Esophagus (tissue), 2 donors: ENCODE data around the gene TSPAN3. TPM values are rescaled to one million over a fixed set of nuclear protein-coding genes. Genes with fewer than 3 reads are reported as not detected.

ENCODE experiments used
- H3K27ac ChIP-seq, 2 donors: one replicate each; pipeline ENCODE4 v1.5.1; 2013; ENCODE audit warnings: low read depth in 2 of 2, mild to moderate bottlenecking in 2 of 2, inconsistent platforms in 1 of 2, low read length in 1 of 2, moderate library complexity in 1 of 2
- H3K27me3 ChIP-seq, 2 donors: one replicate each; pipeline ENCODE4 v1.6.1; 2013; ENCODE audit warnings: low read length in 2 of 2, control low read depth in 1 of 2, mild to moderate bottlenecking in 1 of 2; ENCODE audit not compliant: insufficient read depth in 2 of 2, control insufficient read depth in 1 of 2
- H3K36me3 ChIP-seq, 2 donors: one replicate each; pipeline ENCODE4 v1.6.1; 2013; ENCODE audit warnings: low read length in 1 of 2; ENCODE audit not compliant: control insufficient read depth in 2 of 2, insufficient read depth in 2 of 2
- H3K4me1 ChIP-seq, 2 donors: one replicate each; pipeline ENCODE4 v1.6.1; 2013; ENCODE audit warnings: low read length in 1 of 2; ENCODE audit not compliant: control insufficient read depth in 2 of 2, insufficient read depth in 2 of 2
- H3K4me3 ChIP-seq, 2 donors: one replicate each; pipeline ENCODE4 v1.5.1; 2013; ENCODE audit warnings: low read length in 2 of 2, mild to moderate bottlenecking in 2 of 2, low read depth in 1 of 2, moderate library complexity in 1 of 2
- H3K9me3 ChIP-seq, 2 donors: one replicate each; pipeline ENCODE4 v1.6.1; 2013; ENCODE audit warnings: mild to moderate bottlenecking in 2 of 2, low read depth in 1 of 2, low read length in 1 of 2, moderate library complexity in 1 of 2; ENCODE audit not compliant: control insufficient read depth in 2 of 2, insufficient read depth in 1 of 2
- WGBS, 2 donors: extraction: QIAGEN DNeasy Blood & Tissue Kit; methylation state at CpG; one replicate each; pipeline ENCODE4 v1.1.7; 2013; 5-methylcytosine and 5-hydroxymethylcytosine counted together
- polyA plus RNA-seq, 2 donors: library from polyadenylated mRNA; stranded (reverse); fragments of 200-250 nt; gene quantifications; one replicate each; pipeline ENCODE4 v1.2.3, GENCODE V29; 2013
- donor health status: healthy with polysubstance abuse.
- donor health status: Bipolar disorder and iron deficiency.

TSPAN3 gene
- polyA plus RNA-seq, 2 donors: 56.9 to 65.8 TPM

- H3K36me3 ChIP-seq: peaks cover 0 to 7% of the 10 kb centered on the region in 2 donors
- H3K4me1 ChIP-seq: peaks cover 6 to 16% of the 10 kb centered on the region in 2 donors
- WGBS, 2 donors: 74 to 83% methylated on average over 12 of the region's 12 CpGs
- H3K9me3 ChIP-seq: no peaks in the 10 kb centered on the region
- H3K4me3 ChIP-seq: no peak overlapping the region
- no peaks in the 10 kb centered on the region for H3K27me3 ChIP-seq
- no peak overlapping the region for H3K27ac ChIP-seq
These were observed 39.4 kb downstream of the TSPAN3 start for GRCh38 chr15:77031376-77032050.

- WGBS, 2 donors: 84 to 89% methylated on average over 10 of the region's 10 CpGs
- H3K9me3 ChIP-seq: no peaks in the 10 kb centered on the region
- peaks cover 0 to 2% of the 10 kb centered on the region in 2 donors for H3K36me3 ChIP-seq
- peaks cover 3 to 10% of the 10 kb centered on the region in 2 donors for H3K4me1 ChIP-seq
- no peaks in the 10 kb centered on the region for H3K27me3 ChIP-seq
- no peak overlapping the region for H3K27ac ChIP-seq
- H3K4me3 ChIP-seq: no peak overlapping the region
These were observed 40.0 kb downstream of the TSPAN3 start for GRCh38 chr15:77030928-77031375.

- Histone ChIP-seq H3K27ac (no peak overlapping the region), H3K36me3 (no peaks in the 10 kb centered on the region), H3K9me3 (no peaks in the 10 kb centered on the region), H3K27me3 (no peaks in the 10 kb centered on the region), H3K4me1 (peaks cover 2 to 7% of the 10 kb centered on the region in 2 donors), H3K4me3 (no peak overlapping the region)
- WGBS, 2 donors: 62 to 66% methylated on average over 22 of the region's 22 CpGs
These were observed 40.6 kb downstream of the TSPAN3 start for GRCh38 chr15:77030048-77030927.

GRCh38 chr15:77029166-77030047 lies 41.5 kb downstream of the TSPAN3 start:
- 78 to 82% methylated on average over 21 of the region's 21 CpGs for WGBS, 2 donors
- no peak overlapping the region for H3K27ac ChIP-seq
- H3K4me3 ChIP-seq: no peak overlapping the region
- H3K27me3 ChIP-seq: no peaks in the 10 kb centered on the region
- H3K36me3 ChIP-seq: no peaks in the 10 kb centered on the region
- H3K4me1 ChIP-seq: peaks cover 2 to 7% of the 10 kb centered on the region in 2 donors
- no peaks in the 10 kb centered on the region for H3K9me3 ChIP-seq

- WGBS, 2 donors: 57 to 62% methylated on average over 22 of the region's 22 CpGs
- H3K4me1 ChIP-seq: peaks cover 2 to 9% of the 10 kb centered on the region in 2 donors
- H3K9me3 ChIP-seq: no peaks in the 10 kb centered on the region
- no peak overlapping the region for H3K27ac ChIP-seq
- H3K27me3 ChIP-seq: no peaks in the 10 kb centered on the region
- H3K36me3 ChIP-seq: no peaks in the 10 kb centered on the region
- no peak overlapping the region for H3K4me3 ChIP-seq
These were observed 42.3 kb downstream of the TSPAN3 start for GRCh38 chr15:77028451-77029165.

- Histone ChIP-seq H3K27me3 (no peaks in the 10 kb centered on the region), H3K4me3 (no peak overlapping the region), H3K4me1 (peaks cover 2 to 9% of the 10 kb centered on the region in 2 donors), H3K9me3 (no peaks in the 10 kb centered on the region), H3K36me3 (no peaks in the 10 kb centered on the region), H3K27ac (no peak overlapping the region)
- 52 to 66% methylated on average over 43 to 45 of the region's 45 CpGs for WGBS, 2 donors
These were observed 43.0 kb downstream of the TSPAN3 start for GRCh38 chr15:77027697-77028450.

- WGBS, 2 donors: 78 to 81% methylated on average over 12 of the region's 12 CpGs
These were observed 43.7 kb downstream of the TSPAN3 start for GRCh38 chr15:77027111-77027696.

GRCh38 chr15:77026501-77027110 lies 44.3 kb downstream of the TSPAN3 start:
- 78 to 84% methylated on average over 12 of the region's 12 CpGs for WGBS, 2 donors
- no peaks in the 10 kb centered on the region for H3K27me3 ChIP-seq
- H3K36me3 ChIP-seq: no peaks in the 10 kb centered on the region
- no peak overlapping the region for H3K4me3 ChIP-seq
- no peaks in the 10 kb centered on the region for H3K9me3 ChIP-seq
- H3K27ac ChIP-seq: no peak overlapping the region
- H3K4me1 ChIP-seq: peaks cover 2 to 9% of the 10 kb centered on the region in 2 donors

More at GRCh38 chr15:77027111-77027696, 43.7 kb downstream of the TSPAN3 start:
- H3K36me3 ChIP-seq: no peaks in the 10 kb centered on the region
- H3K4me3 ChIP-seq: no peak overlapping the region
- no peak overlapping the region for H3K27ac ChIP-seq
- H3K9me3 ChIP-seq: no peaks in the 10 kb centered on the region
- peaks cover 2 to 9% of the 10 kb centered on the region in 2 donors for H3K4me1 ChIP-seq
- H3K27me3 ChIP-seq: no peaks in the 10 kb centered on the region
